22Rv1 (cell line): ENCODE measurements around the gene CTBP2.

Experiments
- ZFX ChIP-seq: fragments of 450-650 bp; IDR thresholded peaks from 2 replicates; pipeline ENCODE4 v1.6.1; 2017; ENCODE audit warnings: antibody characterized with exemption, borderline replicate concordance
- TF ChIP-seq, protein P1 (sequence below): fragments of 450-650 bp; IDR thresholded peaks from 2 replicates; pipeline ENCODE4 v1.5.1; 2017; ENCODE audit warnings: mild to moderate bottlenecking

- TF ChIP-seq, protein P1, sequence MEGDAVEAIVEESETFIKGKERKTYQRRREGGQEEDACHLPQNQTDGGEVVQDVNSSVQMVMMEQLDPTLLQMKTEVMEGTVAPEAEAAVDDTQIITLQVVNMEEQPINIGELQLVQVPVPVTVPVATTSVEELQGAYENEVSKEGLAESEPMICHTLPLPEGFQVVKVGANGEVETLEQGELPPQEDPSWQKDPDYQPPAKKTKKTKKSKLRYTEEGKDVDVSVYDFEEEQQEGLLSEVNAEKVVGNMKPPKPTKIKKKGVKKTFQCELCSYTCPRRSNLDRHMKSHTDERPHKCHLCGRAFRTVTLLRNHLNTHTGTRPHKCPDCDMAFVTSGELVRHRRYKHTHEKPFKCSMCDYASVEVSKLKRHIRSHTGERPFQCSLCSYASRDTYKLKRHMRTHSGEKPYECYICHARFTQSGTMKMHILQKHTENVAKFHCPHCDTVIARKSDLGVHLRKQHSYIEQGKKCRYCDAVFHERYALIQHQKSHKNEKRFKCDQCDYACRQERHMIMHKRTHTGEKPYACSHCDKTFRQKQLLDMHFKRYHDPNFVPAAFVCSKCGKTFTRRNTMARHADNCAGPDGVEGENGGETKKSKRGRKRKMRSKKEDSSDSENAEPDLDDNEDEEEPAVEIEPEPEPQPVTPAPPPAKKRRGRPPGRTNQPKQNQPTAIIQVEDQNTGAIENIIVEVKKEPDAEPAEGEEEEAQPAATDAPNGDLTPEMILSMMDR, result no peak
- no peak for TF ChIP-seq ZFX
Measured at GRCh38 chr10:125000366-125001312, 159.7 kb downstream of the CTBP2 start.
